GM21423 (cell line): ENCODE measurements around the gene SCAMP1.
"Not testable (repeated sequence)": the region's sequence is repeated elsewhere in the genome, so short reads cannot be mapped to it uniquely, and the experiment has no call there.

Experiments used
- ATAC-seq: cut with Tn5 transposase; IDR thresholded peaks from one replicate; pipeline ENCODE4 v1.9.1; 2021; ENCODE audit warnings: mild to moderate bottlenecking, moderate library complexity; ENCODE audit not compliant: unreplicated experiment

The SCAMP1 gene

GRCh38 chr5:78359831-78360673, at the start of gene SCAMP1:
SCAMP1 (plus strand) TSS chr5:78360617; CDS start chr5:78360672, 55 bp downstream.
- peak; percentile 80 for ATAC-seq

- no peak for ATAC-seq
Observed at GRCh38 chr5:78317515-78317914, 42.9 kb upstream of the SCAMP1 start.

GRCh38 chr5:78318337-78318736, 42.1 kb upstream of the SCAMP1 start:
- no peak for ATAC-seq

- no peak for ATAC-seq
Observed at GRCh38 chr5:78320401-78320800, 40.0 kb upstream of the SCAMP1 start.

GRCh38 chr5:78323241-78323640, 37.2 kb upstream of the SCAMP1 start:
- no peak for ATAC-seq

- no peak for ATAC-seq
Observed at GRCh38 chr5:78326930-78327329, 33.5 kb upstream of the SCAMP1 start.

- ATAC-seq, result no peak
Observed at GRCh38 chr5:78327761-78328510, 32.5 kb upstream of the SCAMP1 start.

GRCh38 chr5:78328585-78329173, 31.7 kb upstream of the SCAMP1 start:
- ATAC-seq, result no peak

GRCh38 chr5:78331523-78332080, 28.8 kb upstream of the SCAMP1 start:
- ATAC-seq, result no peak

- no peak for ATAC-seq
Observed at GRCh38 chr5:78334811-78335210, 25.6 kb upstream of the SCAMP1 start.

GRCh38 chr5:78335976-78336375, 24.4 kb upstream of the SCAMP1 start:
- ATAC-seq, result no peak

- no peak for ATAC-seq
Observed at GRCh38 chr5:78336698-78337097, 23.7 kb upstream of the SCAMP1 start.

- no peak for ATAC-seq
Observed at GRCh38 chr5:78339617-78340436, 20.6 kb upstream of the SCAMP1 start.

GRCh38 chr5:78341440-78341839, 19.0 kb upstream of the SCAMP1 start:
- ATAC-seq, result no peak

GRCh38 chr5:78345485-78345884, 14.9 kb upstream of the SCAMP1 start:
- ATAC-seq, result no peak

GRCh38 chr5:78353520-78353919, 6.9 kb upstream of the SCAMP1 start:
- ATAC-seq, result no peak

GRCh38 chr5:78354066-78354670, 6.2 kb upstream of the SCAMP1 start:
- ATAC-seq, result no peak

- ATAC-seq, result no peak
Observed at GRCh38 chr5:78355561-78355960, 4.9 kb upstream of the SCAMP1 start.

GRCh38 chr5:78359455-78359830, 974 bp upstream of the SCAMP1 start:
- ATAC-seq, result not testable (repeated sequence)

GRCh38 chr5:78360674-78360923, 182 bp downstream of the SCAMP1 start:
- no peak for ATAC-seq
